Tibial nerve (tissue), 4 donors: ENCODE measurements around the gene ANKRD53.

Experiments
- EP300 ChIP-seq, 2 donors: sonication (generic); formaldehyde crosslinking; IDR thresholded peaks; one replicate each; pipeline ENCODE4 v1.6.1; 2017; ENCODE audit warnings: antibody characterized with exemption in 2 of 2, mild to moderate bottlenecking in 1 of 2
- POLR2A ChIP-seq, 2 donors: fragments of 450-650 bp; IDR thresholded peaks; one replicate each; pipeline ENCODE4 v1.6.1; 2017; ENCODE audit warnings: antibody characterized with exemption in 2 of 2, mild to moderate bottlenecking in 2 of 2, moderate library complexity in 2 of 2
- TF ChIP-seq, protein P1 (sequence below), 5 experiments: fragments of 200-600 bp in 3 of 5; fragments of 450-650 bp in 2 of 5; sonication (generic) in 3 of 5; IDR thresholded peaks; one replicate each; pipeline ENCODE4 v1.5.1; 2016 to 2019; ENCODE audit warnings: antibody characterized with exemption in 5 of 5, mild to moderate bottlenecking in 3 of 5, moderate library complexity in 2 of 5

DNA sequence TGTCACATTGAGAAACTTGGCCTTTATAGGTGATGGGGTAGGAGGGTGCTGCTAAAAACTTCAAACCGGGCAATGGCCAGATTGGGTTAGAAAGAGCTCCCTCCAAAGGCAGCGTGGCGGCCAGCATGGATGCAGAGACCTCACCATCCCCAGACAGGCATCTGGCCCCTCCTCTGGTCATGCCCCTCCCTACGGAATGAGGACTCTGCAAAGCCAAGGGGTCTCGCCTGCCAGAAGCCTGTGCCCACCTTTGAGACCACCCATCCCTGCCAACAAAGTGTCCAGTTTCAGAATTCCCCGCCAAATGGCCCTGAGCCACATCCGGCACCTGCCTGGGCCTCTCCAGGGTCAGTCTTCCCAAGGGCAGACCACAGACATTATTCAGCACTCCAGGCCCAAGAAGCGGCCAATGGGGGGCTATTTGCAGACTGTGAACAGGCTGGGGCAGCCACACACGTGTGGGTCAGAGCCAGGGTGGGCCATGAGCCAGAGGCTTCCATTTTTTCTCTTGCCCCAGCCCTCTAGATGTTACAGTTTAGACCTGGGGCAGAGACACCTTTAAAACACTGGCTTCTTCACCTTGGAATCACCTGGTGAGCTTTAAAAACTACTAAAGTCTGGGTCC, 46.9 kb upstream of the ANKRD53 start:
- TF ChIP-seq POLR2A (IDR thresholded peaks at IDR 0.05) (no peak), EP300 (IDR thresholded peaks at IDR 0.05) (no peak)
- TF ChIP-seq, protein P1, sequence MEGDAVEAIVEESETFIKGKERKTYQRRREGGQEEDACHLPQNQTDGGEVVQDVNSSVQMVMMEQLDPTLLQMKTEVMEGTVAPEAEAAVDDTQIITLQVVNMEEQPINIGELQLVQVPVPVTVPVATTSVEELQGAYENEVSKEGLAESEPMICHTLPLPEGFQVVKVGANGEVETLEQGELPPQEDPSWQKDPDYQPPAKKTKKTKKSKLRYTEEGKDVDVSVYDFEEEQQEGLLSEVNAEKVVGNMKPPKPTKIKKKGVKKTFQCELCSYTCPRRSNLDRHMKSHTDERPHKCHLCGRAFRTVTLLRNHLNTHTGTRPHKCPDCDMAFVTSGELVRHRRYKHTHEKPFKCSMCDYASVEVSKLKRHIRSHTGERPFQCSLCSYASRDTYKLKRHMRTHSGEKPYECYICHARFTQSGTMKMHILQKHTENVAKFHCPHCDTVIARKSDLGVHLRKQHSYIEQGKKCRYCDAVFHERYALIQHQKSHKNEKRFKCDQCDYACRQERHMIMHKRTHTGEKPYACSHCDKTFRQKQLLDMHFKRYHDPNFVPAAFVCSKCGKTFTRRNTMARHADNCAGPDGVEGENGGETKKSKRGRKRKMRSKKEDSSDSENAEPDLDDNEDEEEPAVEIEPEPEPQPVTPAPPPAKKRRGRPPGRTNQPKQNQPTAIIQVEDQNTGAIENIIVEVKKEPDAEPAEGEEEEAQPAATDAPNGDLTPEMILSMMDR (IDR thresholded peaks at IDR 0.05): no peak
